ENCODE data around the gene NEU4. TPM values are rescaled to one million over a fixed set of nuclear protein-coding genes. Genes with fewer than 3 reads are reported as not detected.
A peak's percentile ranks its signal among the peaks of the same experiment; 100 is the strongest.
"Not testable (repeated sequence)": the region's sequence is repeated elsewhere in the genome, so short reads cannot be mapped to it uniquely, and the experiment has no call there.

NEU4 gene
- total RNA-seq, 1 donor from 2014 or later, result 0.42 TPM

- Mint-ChIP-seq H3K9me3 (ENCODE audit: low read depth) (no peaks in the 10 kb centered on the region), H3K4me1 (ENCODE audit: low read depth) (no peaks in the 10 kb centered on the region), H3K4me3 (ENCODE audit: unreplicated experiment) (no peak overlapping the region), H3K27ac (ENCODE audit: unreplicated experiment) (no peak overlapping the region), H3K27me3 (ENCODE audit: low read depth) (peaks cover 3% of the 10 kb centered on the region), H3K36me3 (ENCODE audit: low read depth) (no peaks in the 10 kb centered on the region)
- no peak for TF ChIP-seq CTCF (IDR thresholded peaks at IDR 0.05)
- peak; percentile 90 for DNase-seq (ENCODE audit: low spot score)
These were observed 7.6 kb downstream of the NEU4 start for GRCh38 chr2:241816431-241817121.

GRCh38 chr2:241817126-241817820 lies 8.3 kb downstream of the NEU4 start:
- Mint-ChIP-seq H3K9me3 (ENCODE audit: low read depth) (no peaks in the 10 kb centered on the region), H3K27ac (ENCODE audit: unreplicated experiment) (no peak overlapping the region), H3K27me3 (ENCODE audit: low read depth) (peaks cover 3% of the 10 kb centered on the region), H3K36me3 (ENCODE audit: low read depth) (no peaks in the 10 kb centered on the region), H3K4me1 (ENCODE audit: low read depth) (no peaks in the 10 kb centered on the region), H3K4me3 (ENCODE audit: unreplicated experiment) (no peak overlapping the region)
- DNase-seq (ENCODE audit: low spot score), result peak; percentile 71
- TF ChIP-seq CTCF (IDR thresholded peaks at IDR 0.05), result no peak

- DNase-seq (ENCODE audit: low spot score); H3K4me1 Mint-ChIP-seq (ENCODE audit: low read depth); H3K27me3 Mint-ChIP-seq (ENCODE audit: low read depth); H3K4me3 Mint-ChIP-seq (ENCODE audit: unreplicated experiment); H3K9me3 Mint-ChIP-seq (ENCODE audit: low read depth); H3K36me3 Mint-ChIP-seq (ENCODE audit: low read depth); H3K27ac Mint-ChIP-seq (ENCODE audit: unreplicated experiment): not testable (repeated sequence)
These were observed 8.8 kb downstream of the NEU4 start for GRCh38 chr2:241817821-241818215.

GRCh38 chr2:241818229-241818942 lies 9.4 kb downstream of the NEU4 start:
- no peaks in the 10 kb centered on the region for H3K36me3 Mint-ChIP-seq (ENCODE audit: low read depth)
- no peak overlapping the region for H3K4me3 Mint-ChIP-seq (ENCODE audit: unreplicated experiment)
- peak; percentile 77 for DNase-seq (ENCODE audit: low spot score)
- no peaks in the 10 kb centered on the region for H3K9me3 Mint-ChIP-seq (ENCODE audit: low read depth)
- TF ChIP-seq CTCF (IDR thresholded peaks at IDR 0.05), result no peak
- no peak overlapping the region for H3K27ac Mint-ChIP-seq (ENCODE audit: unreplicated experiment)
- no peaks in the 10 kb centered on the region for H3K4me1 Mint-ChIP-seq (ENCODE audit: low read depth)
- H3K27me3 Mint-ChIP-seq (ENCODE audit: low read depth), result peaks cover 10% of the 10 kb centered on the region

GRCh38 chr2:241818943-241819270 lies 9.9 kb downstream of the NEU4 start:
- no peak for TF ChIP-seq CTCF (IDR thresholded peaks at IDR 0.05)
- no peak for DNase-seq (ENCODE audit: low spot score)
- Mint-ChIP-seq H3K9me3 (ENCODE audit: low read depth) (no peaks in the 10 kb centered on the region), H3K4me3 (ENCODE audit: unreplicated experiment) (no peak overlapping the region), H3K36me3 (ENCODE audit: low read depth) (peaks cover 2% of the 10 kb centered on the region), H3K4me1 (ENCODE audit: low read depth) (no peaks in the 10 kb centered on the region), H3K27me3 (ENCODE audit: low read depth) (peaks cover 14% of the 10 kb centered on the region), H3K27ac (ENCODE audit: unreplicated experiment) (no peak overlapping the region)

- not testable (repeated sequence) for H3K9me3 Mint-ChIP-seq (ENCODE audit: low read depth); H3K4me3 Mint-ChIP-seq (ENCODE audit: unreplicated experiment); H3K4me1 Mint-ChIP-seq (ENCODE audit: low read depth); H3K36me3 Mint-ChIP-seq (ENCODE audit: low read depth); H3K27ac Mint-ChIP-seq (ENCODE audit: unreplicated experiment)
- DNase-seq (ENCODE audit: low spot score), result peak; percentile 73
- peaks cover 19% of the 10 kb centered on the region for H3K27me3 Mint-ChIP-seq (ENCODE audit: low read depth)
These were observed 11.1 kb downstream of the NEU4 start for GRCh38 chr2:241819947-241820624.
